Neural cell (in vitro differentiated cells): ENCODE results near the gene LDB1. TPM values are rescaled to one million over a fixed set of nuclear protein-coding genes. Genes with fewer than 3 reads are reported as not detected.

Source experiments
- H2AFZ ChIP-seq: fragments of 200-600, 300-800 bp; sonication (generic), shearing (Covaris generic); 2 replicates; pipeline ENCODE4 v1.6.0; 2014; ENCODE audit warnings: low read depth, mild to moderate bottlenecking, antibody characterized with exemption, low read length, moderate library complexity
- H3F3A ChIP-seq: fragments of 200-600 bp; shearing (Covaris generic); 2 replicates; pipeline ENCODE4 v1.6.1; 2016; ENCODE audit warnings: mild to moderate bottlenecking, moderate library complexity, mixed read lengths, antibody characterized with exemption, low read length; ENCODE audit not compliant: insufficient read depth, poor library complexity, severe bottlenecking
- H3K27ac ChIP-seq: fragments of 200-600, 300-800 bp; sonication (generic), shearing (Covaris generic); 2 replicates; pipeline ENCODE4 v1.5.1; 2014; ENCODE audit warnings: mild to moderate bottlenecking, low read length, moderate library complexity
- H3K27me3 ChIP-seq: fragments of 300-800, 200-600 bp; sonication (generic), shearing (Covaris generic); 2 replicates; pipeline ENCODE4 v1.6.0; 2014; ENCODE audit warnings: mild to moderate bottlenecking, low read depth, low read length, moderate library complexity; ENCODE audit not compliant: insufficient read depth
- H3K36me3 ChIP-seq: fragments of 300-800, 200-600 bp; sonication (generic), shearing (Covaris generic); 2 replicates; pipeline ENCODE4 v1.5.1; 2014; ENCODE audit warnings: mild to moderate bottlenecking, antibody characterized with exemption, low read length, moderate library complexity; ENCODE audit not compliant: insufficient read depth
- H3K4me2 ChIP-seq: fragments of 300-800, 200-600 bp; sonication (generic), shearing (Covaris generic); 2 replicates; pipeline ENCODE4 v1.6.0; 2014; ENCODE audit warnings: mild to moderate bottlenecking, low read length
- H3K4me3 ChIP-seq: fragments of 300-800, 200-600 bp; sonication (generic), shearing (Covaris generic); 2 replicates; pipeline ENCODE4 v1.5.1; 2014; ENCODE audit warnings: mild to moderate bottlenecking, low read length, moderate library complexity
- H3K79me2 ChIP-seq: fragments of 200-600 bp; shearing (Covaris generic); replicated peaks from 2 replicates; pipeline ENCODE4 v1.6.0; 2014; ENCODE audit warnings: mild to moderate bottlenecking, low read length, moderate library complexity; ENCODE audit not compliant: insufficient read depth
- H3K9ac ChIP-seq: fragments of 300-800, 200-600 bp; sonication (generic), shearing (Covaris generic); 2 replicates; pipeline ENCODE4 v1.6.1; 2016; ENCODE audit warnings: mild to moderate bottlenecking, low read length, mixed read lengths
- H3K9me2 ChIP-seq: fragments of 200-600 bp; shearing (Covaris generic); 2 replicates; pipeline ENCODE4 v1.6.1; 2016; ENCODE audit warnings: mild to moderate bottlenecking, low read length, mixed read lengths; ENCODE audit not compliant: insufficient read depth
- H3K9me3 ChIP-seq: fragments of 200-600, 300-800 bp; sonication (generic), shearing (Covaris generic); 2 replicates; pipeline ENCODE4 v1.6.1; 2016; ENCODE audit warnings: mild to moderate bottlenecking, mixed run types, low read length, moderate library complexity, mixed read lengths
- H4K20me1 ChIP-seq: fragments of 200-600 bp; shearing (Covaris generic); 2 replicates; pipeline ENCODE4 v1.6.1; 2016; ENCODE audit warnings: mild to moderate bottlenecking, mixed run types; ENCODE audit not compliant: insufficient read depth
- EP300 ChIP-seq: fragments of 450-650 bp; conservative IDR thresholded peaks from 2 replicates; pipeline ENCODE4 v1.6.1; 2014; ENCODE audit warnings: antibody characterized with exemption, mild to moderate bottlenecking, moderate library complexity; ENCODE audit not compliant: poor library complexity, severe bottlenecking
- EZH2 ChIP-seq: fragments of 200-600, 300-800 bp; shearing (Covaris generic), sonication (generic); IDR thresholded peaks from 2 replicates; pipeline ENCODE4 v1.6.1; 2014; ENCODE audit warnings: antibody characterized with exemption, low read length, borderline replicate concordance, mild to moderate bottlenecking; ENCODE audit not compliant: insufficient read depth, poor library complexity, severe bottlenecking
- MXI1 ChIP-seq: fragments of 450-650 bp; conservative IDR thresholded peaks from 2 replicates; pipeline ENCODE4 v1.6.1; 2014; ENCODE audit warnings: antibody characterized with exemption, mild to moderate bottlenecking; ENCODE audit not compliant: poor library complexity, severe bottlenecking
- POLR2AphosphoS5 ChIP-seq: IDR thresholded peaks from 2 replicates; pipeline ENCODE4 v1.6.1; 2012
- RAD21 ChIP-seq: fragments of 450-650 bp; conservative IDR thresholded peaks from 2 replicates; pipeline ENCODE4 v1.6.1; 2014; ENCODE audit warnings: antibody characterized with exemption, mild to moderate bottlenecking, moderate library complexity
- SMC3 ChIP-seq: fragments of 450-650 bp; conservative IDR thresholded peaks from 2 replicates; pipeline ENCODE4 v1.6.1; 2014; ENCODE audit warnings: antibody characterized with exemption, mild to moderate bottlenecking, moderate library complexity; ENCODE audit not compliant: poor library complexity
- TAF1 ChIP-seq: IDR thresholded peaks from 2 replicates; pipeline ENCODE4 v1.6.1; 2012; ENCODE audit warnings: low read depth
- polyA plus RNA-seq: library from polyadenylated mRNA; depleted of rRNA; stranded (reverse); fragments of >200 nt; gene quantifications from 2 replicates; pipeline ENCODE4 v1.2.3, GENCODE V29; 2014
- TF ChIP-seq, protein P1 (sequence below): fragments of 450-650 bp; IDR thresholded peaks from 2 replicates; pipeline ENCODE4 v1.5.1; 2014; ENCODE audit warnings: antibody characterized with exemption, mild to moderate bottlenecking, moderate library complexity; ENCODE audit not compliant: poor library complexity, severe bottlenecking
- TF ChIP-seq, protein P2 (sequence below): IDR thresholded peaks from 2 replicates; pipeline ENCODE4 v1.6.1; 2012; ENCODE audit warnings: borderline replicate concordance

Gene LDB1
- polyA plus RNA-seq, 1 donor from 2014 or later: 107 TPM

- TF ChIP-seq, protein P1, sequence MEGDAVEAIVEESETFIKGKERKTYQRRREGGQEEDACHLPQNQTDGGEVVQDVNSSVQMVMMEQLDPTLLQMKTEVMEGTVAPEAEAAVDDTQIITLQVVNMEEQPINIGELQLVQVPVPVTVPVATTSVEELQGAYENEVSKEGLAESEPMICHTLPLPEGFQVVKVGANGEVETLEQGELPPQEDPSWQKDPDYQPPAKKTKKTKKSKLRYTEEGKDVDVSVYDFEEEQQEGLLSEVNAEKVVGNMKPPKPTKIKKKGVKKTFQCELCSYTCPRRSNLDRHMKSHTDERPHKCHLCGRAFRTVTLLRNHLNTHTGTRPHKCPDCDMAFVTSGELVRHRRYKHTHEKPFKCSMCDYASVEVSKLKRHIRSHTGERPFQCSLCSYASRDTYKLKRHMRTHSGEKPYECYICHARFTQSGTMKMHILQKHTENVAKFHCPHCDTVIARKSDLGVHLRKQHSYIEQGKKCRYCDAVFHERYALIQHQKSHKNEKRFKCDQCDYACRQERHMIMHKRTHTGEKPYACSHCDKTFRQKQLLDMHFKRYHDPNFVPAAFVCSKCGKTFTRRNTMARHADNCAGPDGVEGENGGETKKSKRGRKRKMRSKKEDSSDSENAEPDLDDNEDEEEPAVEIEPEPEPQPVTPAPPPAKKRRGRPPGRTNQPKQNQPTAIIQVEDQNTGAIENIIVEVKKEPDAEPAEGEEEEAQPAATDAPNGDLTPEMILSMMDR: no peak
- TF ChIP-seq EZH2 (no peak), TAF1 (no peak), RAD21 (no peak), MXI1 (no peak), SMC3 (no peak), POLR2AphosphoS5 (no peak), EP300 (no peak)
- TF ChIP-seq, protein P2, sequence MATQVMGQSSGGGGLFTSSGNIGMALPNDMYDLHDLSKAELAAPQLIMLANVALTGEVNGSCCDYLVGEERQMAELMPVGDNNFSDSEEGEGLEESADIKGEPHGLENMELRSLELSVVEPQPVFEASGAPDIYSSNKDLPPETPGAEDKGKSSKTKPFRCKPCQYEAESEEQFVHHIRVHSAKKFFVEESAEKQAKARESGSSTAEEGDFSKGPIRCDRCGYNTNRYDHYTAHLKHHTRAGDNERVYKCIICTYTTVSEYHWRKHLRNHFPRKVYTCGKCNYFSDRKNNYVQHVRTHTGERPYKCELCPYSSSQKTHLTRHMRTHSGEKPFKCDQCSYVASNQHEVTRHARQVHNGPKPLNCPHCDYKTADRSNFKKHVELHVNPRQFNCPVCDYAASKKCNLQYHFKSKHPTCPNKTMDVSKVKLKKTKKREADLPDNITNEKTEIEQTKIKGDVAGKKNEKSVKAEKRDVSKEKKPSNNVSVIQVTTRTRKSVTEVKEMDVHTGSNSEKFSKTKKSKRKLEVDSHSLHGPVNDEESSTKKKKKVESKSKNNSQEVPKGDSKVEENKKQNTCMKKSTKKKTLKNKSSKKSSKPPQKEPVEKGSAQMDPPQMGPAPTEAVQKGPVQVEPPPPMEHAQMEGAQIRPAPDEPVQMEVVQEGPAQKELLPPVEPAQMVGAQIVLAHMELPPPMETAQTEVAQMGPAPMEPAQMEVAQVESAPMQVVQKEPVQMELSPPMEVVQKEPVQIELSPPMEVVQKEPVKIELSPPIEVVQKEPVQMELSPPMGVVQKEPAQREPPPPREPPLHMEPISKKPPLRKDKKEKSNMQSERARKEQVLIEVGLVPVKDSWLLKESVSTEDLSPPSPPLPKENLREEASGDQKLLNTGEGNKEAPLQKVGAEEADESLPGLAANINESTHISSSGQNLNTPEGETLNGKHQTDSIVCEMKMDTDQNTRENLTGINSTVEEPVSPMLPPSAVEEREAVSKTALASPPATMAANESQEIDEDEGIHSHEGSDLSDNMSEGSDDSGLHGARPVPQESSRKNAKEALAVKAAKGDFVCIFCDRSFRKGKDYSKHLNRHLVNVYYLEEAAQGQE: no peak
Observed at GRCh38 chr10:102113261-102113955, 6.8 kb downstream of the LDB1 start.

DNA sequence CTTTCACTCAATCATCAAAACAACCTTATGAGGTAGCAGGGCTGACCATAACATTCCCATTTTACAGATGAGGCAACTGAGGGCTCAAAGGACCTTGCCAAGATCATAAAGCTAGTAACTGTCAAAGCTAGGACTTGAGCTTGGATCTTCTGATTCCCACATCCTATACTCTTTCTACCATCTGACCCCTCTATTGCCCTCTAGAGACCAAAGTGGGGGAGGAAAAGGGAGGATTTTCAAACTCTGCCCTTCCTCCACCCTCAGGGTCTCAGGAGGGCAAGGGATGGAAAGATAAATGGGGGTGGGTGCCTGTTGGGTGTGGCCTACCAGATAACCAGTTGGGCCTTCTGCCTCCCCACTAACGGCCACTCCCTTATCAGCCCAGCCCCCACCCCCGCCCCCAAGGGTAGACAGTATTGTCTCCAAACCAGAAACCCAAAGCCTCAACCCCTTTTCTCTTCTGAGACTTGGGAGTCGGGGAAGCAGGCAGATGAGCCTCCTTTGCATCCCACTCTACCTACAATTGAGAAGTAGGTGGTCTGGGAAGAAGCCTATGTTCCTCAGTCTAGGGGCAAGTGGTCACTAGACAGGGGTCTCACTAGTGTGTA, 7.9 kb downstream of the LDB1 start:
- H3K9me2 ChIP-seq: no peaks in the 10 kb centered on the region
- H3K27me3 ChIP-seq: no peaks in the 10 kb centered on the region
- peak overlapping the region; percentile 93 for H3K4me2 ChIP-seq
- H3K9ac ChIP-seq: peak overlapping the region; percentile 88
- no peak overlapping the region for H3K27ac ChIP-seq
- H2AFZ ChIP-seq: no peak overlapping the region
- H3K9me3 ChIP-seq: no peaks in the 10 kb centered on the region
- H4K20me1 ChIP-seq: peaks cover 18% of the 10 kb centered on the region
- TF ChIP-seq, protein P2: no peak
- TF ChIP-seq, protein P1: no peak
- TF ChIP-seq EZH2 (no peak), EP300 (no peak), TAF1 (no peak), MXI1 (no peak), RAD21 (no peak), POLR2AphosphoS5 (no peak), SMC3 (no peak)
- no peaks in the 10 kb centered on the region for H3K36me3 ChIP-seq
- peak overlapping the region; percentile 92 for H3K4me3 ChIP-seq
- no peaks in the 10 kb centered on the region for H3F3A ChIP-seq
- H3K79me2 ChIP-seq: peaks cover 55% of the 10 kb centered on the region

More at GRCh38 chr10:102113261-102113955, 6.8 kb downstream of the LDB1 start:
- H2AFZ ChIP-seq: no peak overlapping the region
- no peaks in the 10 kb centered on the region for H3K27me3 ChIP-seq
- H3K4me2 ChIP-seq: peak overlapping the region; percentile 93
- no peaks in the 10 kb centered on the region for H3K9me2 ChIP-seq
- peaks cover 63% of the 10 kb centered on the region for H3K79me2 ChIP-seq
- H3K9ac ChIP-seq: peak overlapping the region; percentile 88
- peak overlapping the region; percentile 92 for H3K4me3 ChIP-seq
- peak overlapping the region; percentile 93 for H3K27ac ChIP-seq
- no peaks in the 10 kb centered on the region for H3F3A ChIP-seq
- H3K36me3 ChIP-seq: no peaks in the 10 kb centered on the region
- H3K9me3 ChIP-seq: no peaks in the 10 kb centered on the region
- H4K20me1 ChIP-seq: peaks cover 18% of the 10 kb centered on the region
